Measurements from ENCODE around the gene CXCR2. TPM values are rescaled to one million over a fixed set of nuclear protein-coding genes. Genes with fewer than 3 reads are reported as not detected.
A peak's percentile ranks its signal among the peaks of the same experiment; 100 is the strongest.
"Not testable (repeated sequence)": the region's sequence is repeated elsewhere in the genome, so short reads cannot be mapped to it uniquely, and the experiment has no call there.

CXCR2 gene
- total and polyA plus RNA-seq, 4 experiments from 2014 or later = not detected

DNA sequence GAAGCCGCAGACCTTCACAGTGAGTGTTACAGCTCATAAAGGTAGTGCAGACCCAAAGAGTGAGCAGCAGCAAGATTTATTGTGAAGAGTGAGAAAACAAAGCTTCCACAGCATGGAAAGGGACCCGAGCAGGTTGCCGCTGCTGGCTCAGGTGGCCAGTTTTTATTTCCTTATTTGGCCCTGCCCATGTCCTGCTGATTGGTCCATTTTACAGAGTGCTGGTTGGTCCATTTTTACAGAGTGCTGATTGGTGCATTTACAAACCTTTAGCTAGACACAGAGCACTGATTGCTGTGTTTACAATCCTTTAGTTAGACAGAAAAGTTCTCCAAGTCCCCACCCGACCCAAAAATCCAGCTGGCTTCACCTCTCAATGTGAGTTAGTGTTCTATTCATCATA, 4.0 kb upstream of the CXCR2 start:
- H3K4me1 ChIP-seq (ENCODE audit: insufficient read depth, low read length); DNase-seq; H3K36me3 ChIP-seq (ENCODE audit: insufficient read depth, low read length); CTCF ChIA-PET (ENCODE audit: partially characterized antibody); H3K4me3 ChIP-seq (ENCODE audit: low read length in 2 of 2); intact Hi-C loops (cut with micrococcal nuclease); H3K27me3 ChIP-seq (ENCODE audit: insufficient read depth, low read length); H3K9me3 ChIP-seq (ENCODE audit: control insufficient read depth in 1 of 2, low read length in 2 of 2); H3K4me3 Mint-ChIP-seq; H3K27ac ChIP-seq (ENCODE audit: low read depth, low read length); H3K4me1 Mint-ChIP-seq: not testable (repeated sequence)
- POLR2A ChIA-PET (ENCODE audit: partially characterized antibody) = interaction anchor here (0.6 kb wide), 1 partner anchor 1691 kb away, joined by 3 read pairs; no protein-coding TSS in a partner anchor
- Mint-ChIP-seq H3K9me3 (peaks cover 2 to 52% (median 34%) of the 10 kb centered on the region in 8 donors), H3K27me3 (peaks cover 14% of the 10 kb centered on the region in 2 donors), H3K36me3 (peaks cover 0 to 12% of the 10 kb centered on the region in 2 donors), H3K27ac (peak overlapping the region in 1 of 7 donors; percentile 24)

GRCh38 chr2:218122286-218122685, 3.5 kb upstream of the CXCR2 start:
- H3K4me3 Mint-ChIP-seq; H3K36me3 ChIP-seq (ENCODE audit: insufficient read depth, low read length); H3K4me1 ChIP-seq (ENCODE audit: insufficient read depth, low read length); H3K27me3 ChIP-seq (ENCODE audit: insufficient read depth, low read length); DNase-seq; H3K9me3 ChIP-seq (ENCODE audit: control insufficient read depth in 1 of 2, low read length in 2 of 2); intact Hi-C loops (cut with micrococcal nuclease); H3K27ac Mint-ChIP-seq; H3K4me1 Mint-ChIP-seq; CTCF ChIA-PET (ENCODE audit: partially characterized antibody); H3K4me3 ChIP-seq (ENCODE audit: low read length in 2 of 2); H3K27ac ChIP-seq (ENCODE audit: low read depth, low read length): not testable (repeated sequence)
- POLR2A ChIA-PET (ENCODE audit: partially characterized antibody) = interaction anchor here (0.6 kb wide), 1 partner anchor 1692 kb away, joined by 3 read pairs; no protein-coding TSS in a partner anchor
- Mint-ChIP-seq H3K36me3 (peaks cover 0 to 12% of the 10 kb centered on the region in 2 donors), H3K9me3 (peaks cover 2 to 48% (median 31%) of the 10 kb centered on the region in 8 donors), H3K27me3 (peaks cover 14% of the 10 kb centered on the region in 2 donors)

DNA sequence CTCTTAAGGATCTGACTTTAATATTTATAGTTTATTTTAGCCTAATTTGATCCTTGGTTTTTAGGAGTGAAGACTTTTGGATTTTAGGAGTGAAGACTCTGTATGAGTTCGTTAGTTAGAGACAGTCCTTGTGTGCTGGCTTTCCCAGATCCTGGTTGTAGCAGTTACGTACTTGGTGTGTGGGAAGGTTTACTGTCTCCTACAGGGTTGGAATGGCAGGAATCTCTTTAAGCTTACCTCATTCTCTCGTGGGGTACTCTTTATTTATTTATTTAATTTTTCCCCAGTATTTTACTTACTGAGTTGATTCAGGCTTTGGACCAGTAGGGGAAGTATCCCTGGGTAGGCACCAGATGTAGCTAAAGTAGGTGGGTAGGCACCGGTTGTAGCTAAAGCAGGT, 1.8 kb upstream of the CXCR2 start:
- intact Hi-C loops (cut with micrococcal nuclease) = no loop called here
- no peak for DNase-seq
- Mint-ChIP-seq H3K36me3 (peaks cover 0 to 7% of the 10 kb centered on the region in 2 donors), H3K27ac (no peak overlapping the region), H3K9me3 (peaks cover 2 to 35% (median 23%) of the 10 kb centered on the region in 8 donors), H3K4me1 (peaks cover 4 to 8% (median 5%) of the 10 kb centered on the region in 4 donors), H3K27me3 (peaks cover 14 to 21% of the 10 kb centered on the region in 2 donors), H3K4me3 (no peak overlapping the region)
- Histone ChIP-seq H3K9me3 (ENCODE audit: control insufficient read depth in 1 of 2, low read length in 2 of 2) (peaks cover 0 to 3% of the 10 kb centered on the region in 2 donors), H3K27me3 (ENCODE audit: insufficient read depth, low read length) (no peaks in the 10 kb centered on the region), H3K27ac (ENCODE audit: low read depth, low read length) (no peak overlapping the region), H3K4me1 (ENCODE audit: insufficient read depth, low read length) (no peaks in the 10 kb centered on the region), H3K4me3 (ENCODE audit: low read length in 2 of 2) (no peak overlapping the region), H3K36me3 (ENCODE audit: insufficient read depth, low read length) (no peaks in the 10 kb centered on the region)
- CTCF ChIA-PET (ENCODE audit: partially characterized antibody) = interaction anchor here (1.2 kb wide), 1 partner anchor 43 kb away, joined by 3 read pairs; no protein-coding TSS in a partner anchor
- POLR2A ChIA-PET (ENCODE audit: partially characterized antibody) = no interaction called here

DNA sequence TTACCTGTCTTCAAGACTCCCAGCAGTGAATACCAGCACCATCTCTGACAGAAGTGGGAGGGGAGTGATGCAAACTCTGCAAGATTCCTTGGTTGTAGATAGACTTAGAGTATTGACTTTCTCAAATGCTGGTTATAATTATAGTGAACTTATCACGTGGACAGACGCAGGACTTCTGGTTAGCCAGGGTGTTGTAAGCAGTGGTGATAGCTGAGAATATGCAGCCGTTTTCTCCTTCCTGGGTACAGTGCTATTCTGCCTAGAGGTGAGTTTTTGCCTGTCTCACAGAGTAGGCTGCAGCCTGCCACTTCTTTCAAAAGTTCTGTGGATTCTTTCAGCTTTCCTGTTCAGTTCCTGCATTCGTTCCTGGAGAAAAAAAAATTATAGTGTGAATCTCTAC, 733 bp upstream of the CXCR2 start:
- no peak overlapping the region for H3K4me3 ChIP-seq (ENCODE audit: low read length in 2 of 2)
- H3K4me1 ChIP-seq (ENCODE audit: insufficient read depth, low read length) = no peaks in the 10 kb centered on the region
- H3K36me3 ChIP-seq (ENCODE audit: insufficient read depth, low read length) = no peaks in the 10 kb centered on the region
- POLR2A ChIA-PET (ENCODE audit: partially characterized antibody) = no interaction called here
- peak overlapping the region in 1 of 8 donors; percentile 27 for H3K4me3 Mint-ChIP-seq
- H3K9me3 ChIP-seq (ENCODE audit: control insufficient read depth in 1 of 2, low read length in 2 of 2) = peaks cover 0 to 3% of the 10 kb centered on the region in 2 donors
- peaks cover 2 to 34% (median 21%) of the 10 kb centered on the region in 8 donors for H3K9me3 Mint-ChIP-seq
- intact Hi-C loops (cut with micrococcal nuclease) = no loop called here
- peaks cover 17 to 25% of the 10 kb centered on the region in 2 donors for H3K27me3 Mint-ChIP-seq
- H3K27ac Mint-ChIP-seq = no peak overlapping the region
- CTCF ChIA-PET (ENCODE audit: partially characterized antibody) = no interaction called here
- no peaks in the 10 kb centered on the region for H3K27me3 ChIP-seq (ENCODE audit: insufficient read depth, low read length)
- H3K36me3 Mint-ChIP-seq = peaks cover 0 to 6% of the 10 kb centered on the region in 2 donors
- peaks cover 4 to 8% (median 5%) of the 10 kb centered on the region in 4 donors for H3K4me1 Mint-ChIP-seq
- no peak overlapping the region for H3K27ac ChIP-seq (ENCODE audit: low read depth, low read length)
- DNase-seq = no peak

- Histone ChIP-seq H3K27ac (ENCODE audit: low read depth, low read length) (no peak overlapping the region), H3K4me1 (ENCODE audit: insufficient read depth, low read length) (no peaks in the 10 kb centered on the region), H3K4me3 (ENCODE audit: low read length in 2 of 2) (no peak overlapping the region), H3K9me3 (ENCODE audit: control insufficient read depth in 1 of 2, low read length in 2 of 2) (no peaks in the 10 kb centered on the region), H3K27me3 (ENCODE audit: insufficient read depth, low read length) (no peaks in the 10 kb centered on the region), H3K36me3 (ENCODE audit: insufficient read depth, low read length) (no peaks in the 10 kb centered on the region)
- Mint-ChIP-seq H3K27ac (no peak overlapping the region), H3K4me1 (peaks cover 4 to 8% (median 5%) of the 10 kb centered on the region in 4 donors), H3K4me3 (no peak overlapping the region), H3K9me3 (peaks cover 0 to 8% (median 1%) of the 10 kb centered on the region in 8 donors), H3K27me3 (peaks cover 13 to 33% of the 10 kb centered on the region in 2 donors), H3K36me3 (peaks cover 0 to under 1% of the 10 kb centered on the region in 2 donors)
- POLR2A ChIA-PET (ENCODE audit: partially characterized antibody) = no interaction called here
- CTCF ChIA-PET (ENCODE audit: partially characterized antibody) = no interaction called here
- intact Hi-C loops (cut with micrococcal nuclease) = no loop called here
- DNase-seq = no peak
Observed at GRCh38 chr2:218127929-218128455, 2.2 kb downstream of the CXCR2 start.

GRCh38 chr2:218128781-218129457, 3.1 kb downstream of the CXCR2 start:
- intact Hi-C loops (cut with micrococcal nuclease) = no loop called here
- Histone ChIP-seq H3K27ac (ENCODE audit: low read depth, low read length) (no peak overlapping the region), H3K36me3 (ENCODE audit: insufficient read depth, low read length) (no peaks in the 10 kb centered on the region), H3K9me3 (ENCODE audit: control insufficient read depth in 1 of 2, low read length in 2 of 2) (no peaks in the 10 kb centered on the region), H3K4me3 (ENCODE audit: low read length in 2 of 2) (no peak overlapping the region), H3K4me1 (ENCODE audit: insufficient read depth, low read length) (no peaks in the 10 kb centered on the region), H3K27me3 (ENCODE audit: insufficient read depth, low read length) (no peaks in the 10 kb centered on the region)
- Mint-ChIP-seq H3K4me3 (no peak overlapping the region), H3K27me3 (peaks cover 13 to 33% of the 10 kb centered on the region in 2 donors), H3K9me3 (peaks cover 0 to 1% (median 0%) of the 10 kb centered on the region in 8 donors), H3K4me1 (peaks cover 4 to 8% (median 5%) of the 10 kb centered on the region in 4 donors), H3K27ac (no peak overlapping the region), H3K36me3 (no peaks in the 10 kb centered on the region)
- DNase-seq = no peak
- POLR2A ChIA-PET (ENCODE audit: partially characterized antibody) = no interaction called here
- CTCF ChIA-PET (ENCODE audit: partially characterized antibody) = no interaction called here

GRCh38 chr2:218129458-218130135, 3.8 kb downstream of the CXCR2 start:
- CTCF ChIA-PET (ENCODE audit: partially characterized antibody) = no interaction called here

More at GRCh38 chr2:218129458-218130135, 3.8 kb downstream of the CXCR2 start:
- Histone ChIP-seq H3K27me3 (ENCODE audit: insufficient read depth, low read length) (no peaks in the 10 kb centered on the region), H3K36me3 (ENCODE audit: insufficient read depth, low read length) (no peaks in the 10 kb centered on the region), H3K9me3 (ENCODE audit: control insufficient read depth in 1 of 2, low read length in 2 of 2) (no peaks in the 10 kb centered on the region), H3K27ac (ENCODE audit: low read depth, low read length) (no peak overlapping the region), H3K4me1 (ENCODE audit: insufficient read depth, low read length) (no peaks in the 10 kb centered on the region), H3K4me3 (ENCODE audit: low read length in 2 of 2) (no peak overlapping the region)
- no peaks in the 10 kb centered on the region for H3K36me3 Mint-ChIP-seq
- peaks cover 13 to 38% of the 10 kb centered on the region in 2 donors for H3K27me3 Mint-ChIP-seq
- no peak overlapping the region for H3K4me3 Mint-ChIP-seq
- no peak for DNase-seq
- POLR2A ChIA-PET (ENCODE audit: partially characterized antibody) = no interaction called here
- H3K4me1 Mint-ChIP-seq = peaks cover 4 to 8% (median 5%) of the 10 kb centered on the region in 4 donors
- intact Hi-C loops (cut with micrococcal nuclease) = no loop called here
- H3K9me3 Mint-ChIP-seq = peaks cover 0 to 1% (median 0%) of the 10 kb centered on the region in 8 donors
- no peak overlapping the region for H3K27ac Mint-ChIP-seq

Measured in CD4-positive, alpha-beta memory T cell (primary cell).